Sigmoid colon (tissue), 7 donors: Measurements from ENCODE around the gene MBOAT1. TPM values are rescaled to one million over a fixed set of nuclear protein-coding genes. Genes with fewer than 3 reads are reported as not detected.

Source experiments
- DNase-seq: peaks from one replicate; pipeline ENCODE4 v3.0.0-alpha.2; 2019
- H3K27ac ChIP-seq, 4 donors: fragments of 200-600 bp; sonication (generic); one replicate each; pipeline ENCODE4 v1.5.1; 2016 to 2019; ENCODE audit warnings: mild to moderate bottlenecking in 1 of 4
- H3K27me3 ChIP-seq, 3 donors: fragments of 200-600 bp; sonication (generic); one replicate each; pipeline ENCODE4 v1.5.1; 2019; ENCODE audit warnings: mild to moderate bottlenecking in 1 of 3
- H3K36me3 ChIP-seq, 4 donors: fragments of 200-600 bp; sonication (generic); one replicate each; pipeline ENCODE4 v1.5.1; 2016 to 2019
- H3K4me1 ChIP-seq, 4 donors: fragments of 200-600 bp; sonication (generic); one replicate each; pipeline ENCODE4 v1.5.1; 2017 to 2019
- H3K4me3 ChIP-seq, 4 donors: fragments of 200-600 bp; sonication (generic); one replicate each; pipeline ENCODE4 v1.5.1; 2017 to 2019; ENCODE audit warnings: mild to moderate bottlenecking in 2 of 4, moderate library complexity in 1 of 4
- H3K9me3 ChIP-seq, 4 donors: fragments of 200-600 bp in 3 of 4; sonication (generic) in 3 of 4; one replicate each; pipeline versions ENCODE4 v1.5.1 to v1.6.1; 2013 to 2019
- EP300 ChIP-seq, 4 donors: sonication (generic); formaldehyde crosslinking; IDR thresholded peaks; one replicate each; pipeline ENCODE4 v1.6.1; 2017; ENCODE audit warnings: antibody characterized with exemption in 4 of 4
- POLR2A ChIP-seq, 2 donors: fragments of 450-650 bp; IDR thresholded peaks; one replicate each; pipeline ENCODE4 v1.6.1; 2016; ENCODE audit warnings: antibody characterized with exemption in 2 of 2, mild to moderate bottlenecking in 2 of 2, moderate library complexity in 2 of 2
- POLR2AphosphoS5 ChIP-seq, 4 donors: sonication (generic); formaldehyde crosslinking; IDR thresholded peaks; one replicate each; pipeline ENCODE4 v1.6.1; 2017; ENCODE audit warnings: antibody characterized with exemption in 4 of 4
- WGBS, 2 donors: extraction: QIAGEN DNeasy Blood & Tissue Kit; methylation state at CpG; one replicate each; pipeline ENCODE4 v1.1.7; 2013; 5-methylcytosine and 5-hydroxymethylcytosine counted together
- intact Hi-C: fragments of 100-400 bp; cut with DNase I; formaldehyde crosslinking; loops from one replicate; pipeline ENCODE4 v1.15.1; 2023
- polyA plus RNA-seq, 3 donors: library from polyadenylated mRNA; stranded (reverse); fragments of 200-250 nt; gene quantifications; one replicate each; pipeline ENCODE4 v1.2.3, GENCODE V29; 2013
- total RNA-seq, 4 donors: library from RNA; depleted of rRNA; stranded (reverse); fragments of >200 nt; gene quantifications; one replicate each; pipeline ENCODE4 v1.1.0, GENCODE V29; 2016
- TF ChIP-seq, protein P1 (sequence below), 4 experiments: fragments of 450-650 bp in 3 of 4; fragments of 200-600 bp in 1 of 4; IDR thresholded peaks; one replicate each; pipeline ENCODE4 v1.5.1; 2016 to 2019; ENCODE audit warnings: antibody characterized with exemption in 4 of 4, mild to moderate bottlenecking in 3 of 4, moderate library complexity in 2 of 4
- donor health status: healthy with polysubstance abuse.
- donor health status: Bipolar disorder and iron deficiency.
- donor health status: healthy.

MBOAT1 gene
- total and polyA plus RNA-seq, 7 donors, result 2.4 to 16.6 (median 10.7) TPM

DNA sequence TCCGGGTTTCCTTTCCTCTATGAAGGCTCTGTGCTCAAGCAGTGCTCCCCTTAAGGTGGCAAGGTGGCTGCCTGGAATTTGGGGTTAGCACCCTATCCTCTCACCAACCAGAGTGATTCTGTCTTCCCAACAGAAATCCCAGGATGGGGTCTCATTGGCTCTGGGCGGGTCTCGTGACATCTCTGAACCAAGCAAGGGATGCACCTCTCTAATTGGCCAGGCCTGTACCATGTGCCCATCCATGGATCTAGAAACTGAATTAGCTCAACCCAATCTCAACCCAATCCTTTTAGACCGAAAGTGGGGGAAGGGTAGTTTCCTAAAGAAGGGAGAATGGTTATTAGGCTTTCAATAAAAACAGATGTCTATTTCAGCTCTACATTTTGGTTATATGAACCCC, 17.6 kb upstream of the MBOAT1 start:
- no peak for DNase-seq
- intact Hi-C loops, result no loop called here
- Histone ChIP-seq H3K4me3 (no peak overlapping the region), H3K27me3 (no peaks in the 10 kb centered on the region), H3K4me1 (no peaks in the 10 kb centered on the region), H3K9me3 (no peaks in the 10 kb centered on the region), H3K27ac (no peak overlapping the region), H3K36me3 (no peaks in the 10 kb centered on the region)
- TF ChIP-seq POLR2A (IDR thresholded peaks at IDR 0.05) (no peak), POLR2AphosphoS5 (IDR thresholded peaks at IDR 0.05) (no peak), EP300 (IDR thresholded peaks at IDR 0.05) (no peak)
- TF ChIP-seq, protein P1, sequence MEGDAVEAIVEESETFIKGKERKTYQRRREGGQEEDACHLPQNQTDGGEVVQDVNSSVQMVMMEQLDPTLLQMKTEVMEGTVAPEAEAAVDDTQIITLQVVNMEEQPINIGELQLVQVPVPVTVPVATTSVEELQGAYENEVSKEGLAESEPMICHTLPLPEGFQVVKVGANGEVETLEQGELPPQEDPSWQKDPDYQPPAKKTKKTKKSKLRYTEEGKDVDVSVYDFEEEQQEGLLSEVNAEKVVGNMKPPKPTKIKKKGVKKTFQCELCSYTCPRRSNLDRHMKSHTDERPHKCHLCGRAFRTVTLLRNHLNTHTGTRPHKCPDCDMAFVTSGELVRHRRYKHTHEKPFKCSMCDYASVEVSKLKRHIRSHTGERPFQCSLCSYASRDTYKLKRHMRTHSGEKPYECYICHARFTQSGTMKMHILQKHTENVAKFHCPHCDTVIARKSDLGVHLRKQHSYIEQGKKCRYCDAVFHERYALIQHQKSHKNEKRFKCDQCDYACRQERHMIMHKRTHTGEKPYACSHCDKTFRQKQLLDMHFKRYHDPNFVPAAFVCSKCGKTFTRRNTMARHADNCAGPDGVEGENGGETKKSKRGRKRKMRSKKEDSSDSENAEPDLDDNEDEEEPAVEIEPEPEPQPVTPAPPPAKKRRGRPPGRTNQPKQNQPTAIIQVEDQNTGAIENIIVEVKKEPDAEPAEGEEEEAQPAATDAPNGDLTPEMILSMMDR (IDR thresholded peaks at IDR 0.05), result no peak
- 95 to 97% methylated on average over 4 of the region's 4 CpGs for WGBS, 2 donors

DNA sequence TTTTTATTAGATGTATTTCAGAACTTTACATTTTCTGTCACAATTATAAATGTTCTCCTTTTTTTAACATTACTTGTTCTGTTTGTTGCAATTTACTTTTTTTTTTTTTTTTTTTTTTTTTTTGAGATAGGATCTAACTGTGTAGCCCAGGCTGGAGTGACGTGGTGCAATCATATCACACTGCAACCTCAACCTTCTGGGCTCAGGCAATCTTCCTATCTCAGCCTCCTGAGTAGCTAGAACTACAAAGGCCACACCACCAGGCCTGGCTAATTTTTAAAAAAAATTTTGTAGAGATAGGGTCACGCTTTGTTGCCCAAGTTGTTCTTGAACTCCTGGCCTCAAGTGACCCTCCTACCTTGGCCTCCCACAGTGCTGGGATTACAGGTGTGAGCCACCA, 15.1 kb upstream of the MBOAT1 start:
- 87 to 93% methylated on average over 2 of the region's 2 CpGs for WGBS, 2 donors
- intact Hi-C loops, result no loop called here
- Histone ChIP-seq H3K36me3 (no peaks in the 10 kb centered on the region), H3K9me3 (no peaks in the 10 kb centered on the region), H3K27ac (no peak overlapping the region), H3K27me3 (no peaks in the 10 kb centered on the region), H3K4me1 (peaks cover 0 to 8% (median 8%) of the 10 kb centered on the region in 4 donors), H3K4me3 (no peak overlapping the region)
- no peak for DNase-seq
- TF ChIP-seq EP300 (IDR thresholded peaks at IDR 0.05) (no peak), POLR2A (IDR thresholded peaks at IDR 0.05) (no peak), POLR2AphosphoS5 (IDR thresholded peaks at IDR 0.05) (no peak)
- TF ChIP-seq, protein P1 (IDR thresholded peaks at IDR 0.05), result no peak

DNA sequence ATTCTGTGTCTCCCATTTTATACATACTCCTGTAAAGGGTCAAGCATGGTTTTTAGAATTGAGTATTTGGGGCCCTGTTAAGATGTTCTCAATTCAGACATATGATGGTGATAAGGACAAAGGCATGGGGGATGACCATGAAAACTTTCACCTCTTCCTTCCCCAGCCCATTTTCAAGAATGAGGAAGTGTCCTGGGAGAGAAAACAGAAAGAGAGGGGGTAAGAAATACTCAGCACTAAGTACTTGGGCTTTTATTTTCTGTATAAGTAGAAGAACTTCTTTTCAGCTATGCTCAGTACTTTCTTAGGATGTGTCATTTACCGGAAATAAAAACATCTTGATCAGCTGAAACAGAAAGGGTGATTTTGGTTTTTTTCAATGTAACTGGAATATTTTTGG, 10.9 kb upstream of the MBOAT1 start:
- Histone ChIP-seq H3K36me3 (no peaks in the 10 kb centered on the region), H3K27me3 (no peaks in the 10 kb centered on the region), H3K4me3 (no peak overlapping the region), H3K9me3 (no peaks in the 10 kb centered on the region), H3K27ac (peak overlapping the region in 3 of 4 donors; percentile 50 to 72 (median 70)), H3K4me1 (peaks cover 0 to 27% (median 12%) of the 10 kb centered on the region in 4 donors)
- intact Hi-C loops, result no loop called here
- no peak for DNase-seq
- 92 to 94% methylated on average over 1 of the region's 1 CpG for WGBS, 2 donors
- no peak for TF ChIP-seq POLR2AphosphoS5 (IDR thresholded peaks at IDR 0.05)
- no peak for TF ChIP-seq EP300 (IDR thresholded peaks at IDR 0.05)
- TF ChIP-seq, protein P1 (IDR thresholded peaks at IDR 0.05), result no peak
- no peak for TF ChIP-seq POLR2A (IDR thresholded peaks at IDR 0.05)

DNA sequence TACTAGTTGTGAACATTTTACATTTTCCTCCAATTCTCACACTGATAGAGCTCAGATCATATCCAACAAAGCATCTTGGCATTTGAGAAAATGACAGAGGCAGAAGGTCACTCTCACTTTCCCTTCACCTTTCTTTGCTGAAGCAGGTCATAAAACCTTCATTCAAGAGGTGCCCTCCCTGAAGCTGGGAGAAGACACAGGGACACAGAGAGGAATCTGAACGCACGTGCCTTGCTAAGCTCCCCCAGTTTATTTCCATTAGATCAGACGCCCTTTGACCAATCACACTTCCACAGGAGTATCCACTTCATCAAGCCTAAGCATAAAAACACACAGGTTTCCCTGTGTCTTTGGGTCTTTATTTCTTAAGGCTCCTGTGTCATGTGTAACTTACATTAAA, 9.2 kb upstream of the MBOAT1 start:
- Histone ChIP-seq H3K4me3 (no peak overlapping the region), H3K4me1 (peaks cover 0 to 44% (median 25%) of the 10 kb centered on the region in 4 donors), H3K9me3 (no peaks in the 10 kb centered on the region), H3K36me3 (no peaks in the 10 kb centered on the region), H3K27me3 (no peaks in the 10 kb centered on the region), H3K27ac (peak overlapping the region in 3 of 4 donors; percentile 47 to 70 (median 56))
- intact Hi-C loops, result no loop called here
- TF ChIP-seq POLR2AphosphoS5 (IDR thresholded peaks at IDR 0.05) (no peak), EP300 (IDR thresholded peaks at IDR 0.05) (peak in 1 of 4 donors; percentile 11)
- WGBS, 2 donors, result 20 to 52% methylated on average over 3 of the region's 3 CpGs
- DNase-seq, result no peak

DNA sequence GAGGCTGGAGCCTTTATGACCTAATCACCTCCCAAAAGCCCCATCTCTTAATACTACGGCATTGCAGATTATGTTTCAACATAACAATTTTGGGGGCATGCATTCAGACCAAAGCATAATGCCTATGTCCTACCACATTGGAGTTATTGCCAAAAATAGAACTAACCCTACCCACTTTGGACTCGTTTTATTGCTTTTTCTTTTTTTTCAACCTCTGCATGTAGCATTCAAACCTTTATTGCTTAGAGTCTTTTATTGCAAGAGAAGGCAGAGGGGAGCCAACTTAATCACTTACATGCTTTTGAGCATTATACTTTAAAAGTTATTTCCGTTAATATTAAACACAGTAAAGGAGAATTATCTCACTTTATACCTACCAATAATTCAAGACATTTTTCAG, 8.1 kb upstream of the MBOAT1 start:
- Histone ChIP-seq H3K4me3 (no peak overlapping the region), H3K4me1 (peaks cover 0 to 44% (median 25%) of the 10 kb centered on the region in 4 donors), H3K27ac (no peak overlapping the region), H3K36me3 (no peaks in the 10 kb centered on the region), H3K27me3 (no peaks in the 10 kb centered on the region), H3K9me3 (no peaks in the 10 kb centered on the region)
- DNase-seq, result no peak
- no peak for TF ChIP-seq EP300 (IDR thresholded peaks at IDR 0.05)
- TF ChIP-seq, protein P1 (IDR thresholded peaks at IDR 0.05), result no peak
- no peak for TF ChIP-seq POLR2A (IDR thresholded peaks at IDR 0.05)
- TF ChIP-seq POLR2AphosphoS5 (IDR thresholded peaks at IDR 0.05), result no peak
- intact Hi-C loops, result no loop called here
- WGBS, 2 donors, result 17 to 64% methylated on average over 3 of the region's 3 CpGs
